ENCODE results near the gene ASB1.
A peak's percentile ranks its signal among the peaks of the same experiment; 100 is the strongest.

GRCh38 chr2:238388794-238389193, 37.9 kb upstream of the ASB1 start:
- TF ChIP-seq FOXA1 (IDR thresholded peaks at IDR 0.05) = no peak
- TF ChIP-seq PKNOX1 (IDR thresholded peaks at IDR 0.05) = peak; percentile 92
- TF ChIP-seq NFRKB (IDR thresholded peaks at IDR 0.05) = no peak
- no peak for TF ChIP-seq FOXM1 (IDR thresholded peaks at IDR 0.05; ENCODE audit: borderline replicate concordance)
- TF ChIP-seq CTBP1 (IDR thresholded peaks at IDR 0.05; ENCODE audit: borderline replicate concordance) = peak; percentile 54; the same call in 1 of the 2 replicates
- TF ChIP-seq ELF4 (IDR thresholded peaks at IDR 0.05) = no peak
- no peak for TF ChIP-seq TARDBP (IDR thresholded peaks at IDR 0.05)
- TF ChIP-seq L3MBTL2 (conservative IDR thresholded peaks at IDR 0.05) = no peak
- no peak for TF ChIP-seq SP1 (IDR thresholded peaks at IDR 0.05)
- TF ChIP-seq SUZ12 (IDR thresholded peaks at IDR 0.05) = no peak
- no peak for TF ChIP-seq FOXK2 (IDR thresholded peaks at IDR 0.05)
- TF ChIP-seq HDGF (IDR thresholded peaks at IDR 0.05; ENCODE audit: borderline replicate concordance) = no peak
- no peak for TF ChIP-seq BHLHE40 (IDR thresholded peaks at IDR 0.05; ENCODE audit: borderline replicate concordance)
